ENCODE data around the gene TMEM165.

The TMEM165 gene

GRCh38 chr4:55397520-55398321 is 2.0 kb downstream of the TMEM165 start:
- Histone ChIP-seq H3K36me3 (peaks cover 23% of the 10 kb centered on the region), H3K4me1 (peaks cover 4% of the 10 kb centered on the region; the same call in 1 of the 2 replicates), H3K9me3 (no peaks in the 10 kb centered on the region), H3K27me3 (no peaks in the 10 kb centered on the region), H3K4me3 (ENCODE audit: low read depth, low read length) (peak overlapping the region; percentile 80)
- DNase-seq = no peak
- no peak for TF ChIP-seq CTCF (IDR thresholded peaks at IDR 0.05; ENCODE audit: low read depth, low read length)

- H3K27me3 ChIP-seq = no peaks in the 10 kb centered on the region
- H3K9me3 ChIP-seq = no peaks in the 10 kb centered on the region
- H3K4me3 ChIP-seq (ENCODE audit: low read depth, low read length) = peak overlapping the region; percentile 80
- H3K36me3 ChIP-seq = peaks cover 27% of the 10 kb centered on the region
- no peak for TF ChIP-seq CTCF (IDR thresholded peaks at IDR 0.05; ENCODE audit: low read depth, low read length)
- no peak for DNase-seq
- peaks cover 4% of the 10 kb centered on the region; the same call in 1 of the 2 replicates for H3K4me1 ChIP-seq
Measured at GRCh38 chr4:55398461-55398860, 2.7 kb downstream of the TMEM165 start.

DNA sequence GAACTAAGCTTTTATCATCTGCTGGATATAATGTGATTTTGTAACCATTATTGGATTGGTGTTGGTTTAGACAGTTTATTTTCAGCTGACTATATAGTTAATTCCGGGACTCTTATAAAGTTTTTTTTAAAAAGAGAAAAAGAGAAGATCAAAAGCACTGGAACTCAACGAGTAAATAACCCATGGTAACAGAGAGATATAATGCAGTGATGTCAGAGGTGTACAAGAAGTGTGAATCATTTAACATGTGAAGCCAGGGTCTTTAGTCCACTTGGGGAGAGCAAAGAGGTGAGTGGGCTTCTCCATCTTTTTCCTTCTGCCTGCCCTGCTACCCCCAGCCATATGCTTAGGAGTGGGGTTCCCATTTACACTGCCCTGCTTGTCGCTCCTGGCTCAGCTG is 3.2 kb downstream of the TMEM165 start:
- no peak for TF ChIP-seq CTCF (IDR thresholded peaks at IDR 0.05; ENCODE audit: low read depth, low read length)
- H3K4me3 ChIP-seq (ENCODE audit: low read depth, low read length) = peak overlapping the region; percentile 80
- no peak for DNase-seq

GRCh38 chr4:55399581-55399980 is 3.8 kb downstream of the TMEM165 start:
- no peak for TF ChIP-seq CTCF (IDR thresholded peaks at IDR 0.05; ENCODE audit: low read depth, low read length)
- Histone ChIP-seq H3K9me3 (no peaks in the 10 kb centered on the region), H3K4me1 (peaks cover 4% of the 10 kb centered on the region; the same call in 1 of the 2 replicates), H3K4me3 (ENCODE audit: low read depth, low read length) (peak overlapping the region; percentile 8), H3K27me3 (no peaks in the 10 kb centered on the region), H3K36me3 (peaks cover 34% of the 10 kb centered on the region)
- DNase-seq = no peak

More for the DNA sequence above, 3.2 kb downstream of the TMEM165 start:
- H3K4me1 ChIP-seq = peaks cover 4% of the 10 kb centered on the region; the same call in 1 of the 2 replicates
- no peaks in the 10 kb centered on the region for H3K9me3 ChIP-seq
- H3K27me3 ChIP-seq = no peaks in the 10 kb centered on the region
- peaks cover 30% of the 10 kb centered on the region for H3K36me3 ChIP-seq

GRCh38 chr4:55405073-55405472 is 9.3 kb downstream of the TMEM165 start:
- Histone ChIP-seq H3K9me3 (no peaks in the 10 kb centered on the region), H3K4me3 (ENCODE audit: low read depth, low read length) (no peak overlapping the region), H3K4me1 (0 out of 2 replicates have a peak, but pooled peaks cover 3% of the 10 kb centered on the region), H3K36me3 (peaks cover 42% of the 10 kb centered on the region), H3K27me3 (no peaks in the 10 kb centered on the region)
- TF ChIP-seq CTCF (IDR thresholded peaks at IDR 0.05; ENCODE audit: low read depth, low read length) = no peak
- DNase-seq = no peak

DNA sequence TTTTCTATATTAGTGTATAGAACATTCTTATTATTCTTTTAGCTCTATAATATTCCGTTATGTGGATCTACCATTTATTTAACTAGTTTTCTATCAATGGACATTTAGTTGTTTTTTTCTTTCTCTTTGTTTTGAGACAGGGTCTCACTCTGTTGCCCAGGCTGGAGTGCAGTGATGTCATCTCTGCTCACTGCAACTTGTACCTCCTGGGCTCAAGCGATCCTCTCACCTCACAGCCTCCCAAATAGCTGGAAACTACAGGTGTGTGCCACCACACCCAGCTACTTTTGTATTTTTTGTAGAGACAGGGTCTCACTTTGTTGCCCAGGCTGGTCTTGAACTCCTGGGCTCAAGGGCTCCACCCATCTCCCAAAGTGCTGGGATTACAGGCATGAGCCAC is 10.8 kb downstream of the TMEM165 start:
- no peak for DNase-seq
- Histone ChIP-seq H3K4me1 (0 out of 2 replicates have a peak, but pooled peaks cover 3% of the 10 kb centered on the region), H3K9me3 (no peaks in the 10 kb centered on the region), H3K4me3 (ENCODE audit: low read depth, low read length) (no peak overlapping the region), H3K36me3 (peaks cover 37% of the 10 kb centered on the region), H3K27me3 (no peaks in the 10 kb centered on the region)
- TF ChIP-seq CTCF (IDR thresholded peaks at IDR 0.05; ENCODE audit: low read depth, low read length) = no peak

Measured in BE2C (cell line).